Bronchial epithelial cell (primary cell): ENCODE results near the gene LPAR3. TPM values are rescaled to one million over a fixed set of nuclear protein-coding genes. Genes with fewer than 3 reads are reported as not detected.
A peak's percentile ranks its signal among the peaks of the same experiment; 100 is the strongest.

Source experiments
- DNase-seq: peaks from one replicate; pipeline ENCODE4 v3.0.0-alpha.2; 2010; ENCODE audit warnings: low read depth
- FAIRE-seq: peaks from 2 replicates; lab custom pipeline; 2011; peaks lifted over from hg19 to GRCh38; lab: Jason Lieb, UNC
- H3K27me3 ChIP-seq: 2 replicates; pipeline ENCODE4 v1.5.1; 2011; ENCODE audit warnings: low read length; ENCODE audit not compliant: control insufficient read depth, insufficient read depth
- H3K36me3 ChIP-seq: 2 replicates; pipeline ENCODE4 v1.5.1; 2011; ENCODE audit warnings: low read length; ENCODE audit not compliant: control insufficient read depth, insufficient read depth
- H3K4me3 ChIP-seq: 2 replicates; pipeline ENCODE4 v1.5.1; 2011; ENCODE audit warnings: mild to moderate bottlenecking, low read depth, low read length, control low read depth
- CTCF ChIP-seq: IDR thresholded peaks from 2 replicates; pipeline ENCODE4 v1.5.1; 2011; ENCODE audit warnings: mild to moderate bottlenecking, moderate library complexity, low read length, control low read depth, inconsistent platforms; ENCODE audit not compliant: insufficient read depth, severe bottlenecking
- total RNA-seq: library from RNA; depleted of rRNA; stranded (reverse); fragments of >200 nt; gene quantifications from 2 replicates; pipeline ENCODE4 v1.2.1, GENCODE V29; 2014

Gene LPAR3
- total RNA-seq, 1 donor from 2014 or later, result 104 TPM

GRCh38 chr1:84847253-84848250 is 45.5 kb downstream of the LPAR3 start:
- no peaks in the 10 kb centered on the region for H3K36me3 ChIP-seq
- H3K27me3 ChIP-seq, result no peaks in the 10 kb centered on the region
- FAIRE-seq (peak; percentile 95), DNase-seq (peak; percentile 99)
- TF ChIP-seq CTCF, result no peak
- H3K4me3 ChIP-seq, result no peak overlapping the region

- no peak for DNase-seq
- FAIRE-seq, result no peak
- H3K4me3 ChIP-seq, result no peak overlapping the region
- H3K27me3 ChIP-seq, result no peaks in the 10 kb centered on the region
- H3K36me3 ChIP-seq, result no peaks in the 10 kb centered on the region
- TF ChIP-seq CTCF, result no peak
Observed at GRCh38 chr1:84846387-84846786, 46.6 kb downstream of the LPAR3 start.

- Histone ChIP-seq H3K27me3 (no peaks in the 10 kb centered on the region), H3K36me3 (no peaks in the 10 kb centered on the region), H3K4me3 (no peak overlapping the region)
- TF ChIP-seq CTCF, result no peak
- FAIRE-seq, result no peak
- DNase-seq, result no peak
Observed at GRCh38 chr1:84845357-84845756, 47.6 kb downstream of the LPAR3 start.

- Histone ChIP-seq H3K27me3 (no peaks in the 10 kb centered on the region), H3K4me3 (no peak overlapping the region), H3K36me3 (no peaks in the 10 kb centered on the region)
- no peak for TF ChIP-seq CTCF
- DNase-seq, result no peak
- FAIRE-seq, result no peak
Observed at GRCh38 chr1:84844094-84844493, 48.9 kb downstream of the LPAR3 start.

- DNase-seq (peak; percentile 99), FAIRE-seq (peak; percentile 95)
- Histone ChIP-seq H3K4me3 (no peak overlapping the region), H3K27me3 (no peaks in the 10 kb centered on the region), H3K36me3 (no peaks in the 10 kb centered on the region)
- no peak for TF ChIP-seq CTCF
Observed at GRCh38 chr1:84842748-84843231, 50.2 kb downstream of the LPAR3 start.
